Thoracic aorta (tissue), 2 donors: ENCODE data around the gene BLTP3B. TPM values are rescaled to one million over a fixed set of nuclear protein-coding genes. Genes with fewer than 3 reads are reported as not detected.
A peak's percentile ranks its signal among the peaks of the same experiment; 100 is the strongest.
"Not testable (repeated sequence)": the region's sequence is repeated elsewhere in the genome, so short reads cannot be mapped to it uniquely, and the experiment has no call there.

Experiments
- ATAC-seq: fragments of 150-250 bp; one replicate; pipeline ENCODE4 v1.8.0; 2017; ENCODE audit warnings: low read depth; ENCODE audit not compliant: insufficient number of reproducible peaks, low FRiP score
- DNase-seq: peaks from one replicate; pipeline ENCODE4 v3.0.0-alpha.2; 2020; ENCODE audit warnings: low spot score
- H3K27ac ChIP-seq, 2 donors: fragments of 200-600 bp; sonication (generic); 1 replicate in 1 of 2; 2 replicates in 1 of 2; pipeline ENCODE4 v1.5.1; 2016; ENCODE audit warnings: mild to moderate bottlenecking in 2 of 2, moderate library complexity in 2 of 2
- H3K27me3 ChIP-seq: fragments of 200-600 bp; sonication (generic); replicated peaks from 2 replicates; pipeline ENCODE4 v1.6.0; 2016; ENCODE audit warnings: mild to moderate bottlenecking; ENCODE audit not compliant: insufficient read depth
- H3K36me3 ChIP-seq: fragments of 200-600 bp; sonication (generic); one replicate; pipeline ENCODE4 v1.5.1; 2016
- H3K4me1 ChIP-seq, 2 donors: fragments of 200-600 bp; sonication (generic); 1 replicate in 1 of 2; 2 replicates in 1 of 2; pipeline versions ENCODE4 v1.5.1 to v1.6.0; 2016; ENCODE audit warnings: low read depth in 2 of 2, mild to moderate bottlenecking in 1 of 2; ENCODE audit not compliant: control insufficient read depth in 1 of 2
- H3K4me3 ChIP-seq: fragments of 200-600 bp; sonication (generic); 2 replicates; pipeline ENCODE4 v1.5.1; 2016; ENCODE audit warnings: mild to moderate bottlenecking
- H3K9me3 ChIP-seq: fragments of 200-600 bp; sonication (generic); 2 replicates; pipeline ENCODE4 v1.5.1; 2016
- total RNA-seq, 2 donors: library from RNA; depleted of rRNA; stranded (reverse); fragments of >200 nt; gene quantifications; one replicate each; pipeline versions ENCODE4 v1.1.0 to v1.2.3, GENCODE V29; 2016
- TF ChIP-seq, protein P1 (sequence below): fragments of 200-600 bp; sonication (generic); IDR thresholded peaks from one replicate; pipeline ENCODE4 v1.5.1; 2019; ENCODE audit warnings: antibody characterized with exemption

Gene BLTP3B
- total RNA-seq, 2 donors from 2014 or later: 42.9 to 62.5 TPM

DNA sequence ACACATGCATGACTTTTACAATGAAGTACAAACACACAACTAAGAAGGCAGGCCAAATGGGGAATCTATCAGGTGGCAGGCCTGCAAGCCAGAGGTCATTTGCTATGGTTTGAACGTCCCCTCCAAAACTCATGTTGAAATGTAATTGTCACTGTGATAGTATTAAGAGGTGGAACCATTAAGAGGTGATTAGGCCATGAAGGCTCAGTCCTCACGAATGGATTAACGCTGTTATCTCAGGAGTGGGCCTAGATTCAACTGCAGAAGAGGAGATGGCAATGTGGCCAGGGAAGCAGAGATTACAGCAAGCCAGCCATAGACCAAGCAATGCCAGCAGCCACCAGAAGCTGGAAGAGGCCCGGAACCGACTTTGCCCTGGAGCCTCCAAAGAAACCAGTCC lies 44.4 kb upstream of the BLTP3B start:
- DNase-seq (no peak), ATAC-seq (no peak)
- TF ChIP-seq, protein P1, sequence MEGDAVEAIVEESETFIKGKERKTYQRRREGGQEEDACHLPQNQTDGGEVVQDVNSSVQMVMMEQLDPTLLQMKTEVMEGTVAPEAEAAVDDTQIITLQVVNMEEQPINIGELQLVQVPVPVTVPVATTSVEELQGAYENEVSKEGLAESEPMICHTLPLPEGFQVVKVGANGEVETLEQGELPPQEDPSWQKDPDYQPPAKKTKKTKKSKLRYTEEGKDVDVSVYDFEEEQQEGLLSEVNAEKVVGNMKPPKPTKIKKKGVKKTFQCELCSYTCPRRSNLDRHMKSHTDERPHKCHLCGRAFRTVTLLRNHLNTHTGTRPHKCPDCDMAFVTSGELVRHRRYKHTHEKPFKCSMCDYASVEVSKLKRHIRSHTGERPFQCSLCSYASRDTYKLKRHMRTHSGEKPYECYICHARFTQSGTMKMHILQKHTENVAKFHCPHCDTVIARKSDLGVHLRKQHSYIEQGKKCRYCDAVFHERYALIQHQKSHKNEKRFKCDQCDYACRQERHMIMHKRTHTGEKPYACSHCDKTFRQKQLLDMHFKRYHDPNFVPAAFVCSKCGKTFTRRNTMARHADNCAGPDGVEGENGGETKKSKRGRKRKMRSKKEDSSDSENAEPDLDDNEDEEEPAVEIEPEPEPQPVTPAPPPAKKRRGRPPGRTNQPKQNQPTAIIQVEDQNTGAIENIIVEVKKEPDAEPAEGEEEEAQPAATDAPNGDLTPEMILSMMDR: no peak
- Histone ChIP-seq H3K36me3 (no peaks in the 10 kb centered on the region), H3K9me3 (no peaks in the 10 kb centered on the region), H3K27ac (peak overlapping the region in 1 of 2 donors; percentile 75), H3K4me1 (peaks cover 6 to 23% of the 10 kb centered on the region in 2 donors), H3K4me3 (no peak overlapping the region), H3K27me3 (no peaks in the 10 kb centered on the region)

DNA sequence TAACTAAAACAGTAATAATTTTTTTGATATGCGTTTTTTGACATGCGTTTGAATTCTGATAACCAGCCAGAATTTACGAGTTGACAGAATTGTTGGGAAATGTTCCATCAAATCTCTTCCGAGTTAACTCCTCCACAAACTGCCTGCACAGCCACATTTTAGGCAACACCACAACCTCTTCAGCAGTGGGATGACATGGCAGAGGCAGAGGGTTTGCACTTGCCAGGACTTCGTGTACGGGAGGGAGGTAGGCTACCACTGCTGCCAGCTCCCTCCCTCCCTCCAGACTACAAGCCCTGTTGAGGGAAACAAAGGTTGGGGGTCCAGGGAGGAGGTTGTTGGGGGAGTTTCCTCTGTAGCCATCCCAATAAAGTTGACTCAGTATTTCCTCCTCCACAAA lies 43.4 kb upstream of the BLTP3B start:
- DNase-seq: no peak
- H3K9me3 ChIP-seq: no peaks in the 10 kb centered on the region
- peak overlapping the region; percentile 48 for H3K4me3 ChIP-seq
- no peak for ATAC-seq
- no peaks in the 10 kb centered on the region for H3K36me3 ChIP-seq
- peak overlapping the region; percentile 66 to 75 for H3K27ac ChIP-seq
- H3K4me1 ChIP-seq: peaks cover 6 to 23% of the 10 kb centered on the region in 2 donors
- no peaks in the 10 kb centered on the region for H3K27me3 ChIP-seq
- TF ChIP-seq, protein P1: no peak

DNA sequence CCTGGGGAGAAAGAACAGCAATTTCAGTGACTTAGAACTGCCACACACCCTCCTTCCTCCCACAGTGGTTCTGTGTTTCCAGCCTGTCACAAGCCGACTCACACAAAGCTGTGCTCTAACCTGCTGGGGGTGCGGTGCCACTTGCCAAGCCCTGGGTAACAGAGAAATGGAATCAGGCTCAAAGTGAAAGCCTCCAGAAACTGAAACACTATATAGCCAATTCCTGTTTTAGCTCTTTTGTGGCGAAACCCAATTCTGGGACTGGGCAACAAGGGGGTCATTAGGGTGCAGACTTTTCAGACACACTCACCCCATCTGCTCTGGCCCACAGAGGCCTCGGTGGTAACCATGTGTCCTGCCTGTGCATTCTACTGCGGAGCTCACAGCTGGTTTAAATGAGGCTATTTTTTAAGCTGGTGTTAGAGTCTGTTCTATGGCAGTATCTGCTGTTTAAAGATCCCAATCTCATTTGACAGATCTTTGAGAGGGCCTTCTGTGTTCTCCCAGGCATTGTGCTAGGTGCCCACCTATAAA lies 42.8 kb upstream of the BLTP3B start:
- ATAC-seq: no peak
- no peaks in the 10 kb centered on the region for H3K9me3 ChIP-seq

DNA sequence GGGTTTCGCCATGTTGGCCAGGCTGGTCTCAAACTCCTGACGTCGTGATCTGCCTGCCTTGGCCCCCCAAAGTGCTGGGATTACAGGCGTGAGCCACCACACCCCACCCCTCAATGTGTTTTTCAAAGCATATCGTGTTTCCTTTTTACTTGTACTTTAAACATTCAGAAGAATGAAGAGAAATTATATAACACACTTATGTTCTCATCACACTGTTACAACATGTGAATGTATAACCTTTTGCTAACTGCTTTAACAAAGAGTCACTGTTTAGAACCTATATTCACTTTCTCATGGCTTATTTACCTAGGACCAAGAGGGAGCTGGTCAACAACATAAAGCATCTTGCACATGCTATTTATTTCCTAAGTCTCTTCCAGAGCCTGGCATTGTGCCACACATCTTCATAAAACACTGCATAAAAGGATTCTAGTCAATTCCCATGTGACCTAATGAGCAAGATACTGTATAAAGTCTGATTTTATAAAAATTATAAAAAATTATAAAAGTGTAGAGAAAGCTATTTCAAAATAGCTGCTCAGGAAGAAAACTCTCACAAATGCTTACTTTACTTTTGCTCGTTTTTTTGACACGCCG lies 42.0 kb upstream of the BLTP3B start:
- no peak for DNase-seq
- no peak for ATAC-seq
- TF ChIP-seq, protein P1: no peak
- no peaks in the 10 kb centered on the region for H3K9me3 ChIP-seq
- no peaks in the 10 kb centered on the region for H3K36me3 ChIP-seq
- H3K27me3 ChIP-seq: no peaks in the 10 kb centered on the region
- H3K27ac ChIP-seq: peak overlapping the region; percentile 66 to 75
- peaks cover 6 to 23% of the 10 kb centered on the region in 2 donors for H3K4me1 ChIP-seq
- H3K4me3 ChIP-seq: peak overlapping the region; percentile 48

More for the DNA sequence above, 42.8 kb upstream of the BLTP3B start:
- H3K36me3 ChIP-seq: no peaks in the 10 kb centered on the region
- H3K27ac ChIP-seq: peak overlapping the region; percentile 66 to 75
- peaks cover 6 to 23% of the 10 kb centered on the region in 2 donors for H3K4me1 ChIP-seq
- H3K4me3 ChIP-seq: peak overlapping the region; percentile 48
- no peak for DNase-seq
- TF ChIP-seq, protein P1: no peak
- no peaks in the 10 kb centered on the region for H3K27me3 ChIP-seq

DNA sequence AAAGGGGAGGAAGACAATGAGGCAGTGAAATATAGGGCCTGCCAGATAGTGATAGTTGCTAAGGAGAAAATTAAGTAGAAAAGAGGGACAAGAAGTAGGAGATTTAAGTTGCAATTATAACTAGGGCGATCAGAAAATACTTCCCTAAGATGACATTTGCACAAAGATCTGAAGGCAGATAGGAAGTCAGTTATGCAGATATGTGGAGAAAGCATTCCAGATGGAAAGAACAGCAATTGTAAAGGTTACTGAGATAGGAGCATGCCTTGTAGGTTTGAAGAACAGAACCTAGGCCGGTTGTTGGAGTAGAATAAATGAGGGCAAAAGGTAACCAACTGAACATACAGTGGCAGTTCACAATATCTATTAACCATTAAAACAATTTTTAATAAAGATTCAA lies 36.6 kb upstream of the BLTP3B start:
- Histone ChIP-seq H3K4me3 (no peak overlapping the region), H3K36me3 (no peaks in the 10 kb centered on the region), H3K9me3 (no peaks in the 10 kb centered on the region), H3K4me1 (no peaks in the 10 kb centered on the region), H3K27me3 (no peaks in the 10 kb centered on the region), H3K27ac (no peak overlapping the region)
- TF ChIP-seq, protein P1: no peak
- no peak for ATAC-seq
- DNase-seq: no peak

DNA sequence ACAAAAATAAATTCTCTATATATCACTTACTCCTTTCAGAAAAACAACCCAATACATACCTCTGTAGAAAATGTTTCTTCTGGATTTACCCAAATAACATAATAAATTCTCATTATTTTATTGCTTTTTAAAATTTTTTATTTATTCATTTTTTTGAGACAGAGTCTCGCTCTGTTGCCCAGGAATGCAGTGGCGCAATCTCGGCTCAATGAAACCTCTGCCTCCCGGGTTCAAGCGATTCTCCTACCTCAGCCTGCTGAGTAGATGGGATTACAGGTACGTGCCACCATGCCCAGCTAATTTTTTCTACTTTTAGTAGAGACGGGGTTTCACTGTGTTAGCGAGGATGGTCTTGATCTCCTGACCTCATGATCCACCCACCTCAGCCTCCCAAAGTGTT lies 33.8 kb upstream of the BLTP3B start:
- DNase-seq, H3K27ac ChIP-seq, H3K36me3 ChIP-seq, H3K9me3 ChIP-seq, H3K27me3 ChIP-seq, H3K4me1 ChIP-seq, H3K4me3 ChIP-seq, ATAC-seq: not testable (repeated sequence)
